Measurements from ENCODE around the gene RASSF5. TPM values are rescaled to one million over a fixed set of nuclear protein-coding genes. Genes with fewer than 3 reads are reported as not detected.

RASSF5 gene
- total RNA-seq, 1 donor from 2014 or later: 1.2 TPM

DNA sequence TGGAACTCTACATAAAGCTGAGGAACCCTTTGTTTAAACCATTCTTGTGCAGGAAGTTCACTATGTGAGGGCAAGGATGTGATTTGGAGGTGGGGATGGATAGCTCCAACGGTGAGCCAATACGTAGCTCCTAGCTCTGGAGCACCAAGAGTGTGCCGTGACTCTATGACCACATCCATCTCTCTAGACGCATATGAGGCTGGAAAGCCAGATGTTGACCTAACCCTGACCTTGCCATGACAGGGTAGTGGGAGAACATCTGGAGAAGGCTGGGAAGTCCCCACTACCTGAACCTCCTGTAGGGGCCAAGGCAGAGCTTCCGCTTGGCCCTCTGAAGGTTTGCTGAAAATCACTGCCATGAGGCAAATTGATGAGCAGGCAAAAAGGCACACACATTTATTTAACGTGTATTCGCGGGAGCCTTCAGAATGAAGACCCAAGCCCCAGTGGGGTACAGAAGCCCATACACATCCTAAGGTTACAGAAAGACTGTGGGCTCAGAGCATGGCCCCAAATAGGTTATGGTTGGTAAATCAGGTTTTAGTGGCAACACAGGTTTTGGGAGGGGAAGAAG is 61.5 kb downstream of the RASSF5 start:
- Mint-ChIP-seq H3K27ac (ENCODE audit: unreplicated experiment) (no peak overlapping the region), H3K4me1 (ENCODE audit: unreplicated experiment) (peaks cover 16% of the 10 kb centered on the region), H3K4me3 (ENCODE audit: unreplicated experiment) (no peak overlapping the region), H3K36me3 (ENCODE audit: low read depth, unreplicated experiment) (no peaks in the 10 kb centered on the region), H3K27me3 (ENCODE audit: unreplicated experiment) (peaks cover 8% of the 10 kb centered on the region), H3K9me3 (ENCODE audit: unreplicated experiment) (no peaks in the 10 kb centered on the region)
- TF ChIP-seq, protein P1, sequence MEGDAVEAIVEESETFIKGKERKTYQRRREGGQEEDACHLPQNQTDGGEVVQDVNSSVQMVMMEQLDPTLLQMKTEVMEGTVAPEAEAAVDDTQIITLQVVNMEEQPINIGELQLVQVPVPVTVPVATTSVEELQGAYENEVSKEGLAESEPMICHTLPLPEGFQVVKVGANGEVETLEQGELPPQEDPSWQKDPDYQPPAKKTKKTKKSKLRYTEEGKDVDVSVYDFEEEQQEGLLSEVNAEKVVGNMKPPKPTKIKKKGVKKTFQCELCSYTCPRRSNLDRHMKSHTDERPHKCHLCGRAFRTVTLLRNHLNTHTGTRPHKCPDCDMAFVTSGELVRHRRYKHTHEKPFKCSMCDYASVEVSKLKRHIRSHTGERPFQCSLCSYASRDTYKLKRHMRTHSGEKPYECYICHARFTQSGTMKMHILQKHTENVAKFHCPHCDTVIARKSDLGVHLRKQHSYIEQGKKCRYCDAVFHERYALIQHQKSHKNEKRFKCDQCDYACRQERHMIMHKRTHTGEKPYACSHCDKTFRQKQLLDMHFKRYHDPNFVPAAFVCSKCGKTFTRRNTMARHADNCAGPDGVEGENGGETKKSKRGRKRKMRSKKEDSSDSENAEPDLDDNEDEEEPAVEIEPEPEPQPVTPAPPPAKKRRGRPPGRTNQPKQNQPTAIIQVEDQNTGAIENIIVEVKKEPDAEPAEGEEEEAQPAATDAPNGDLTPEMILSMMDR (IDR thresholded peaks at IDR 0.05; ENCODE audit: unreplicated experiment): no peak
- DNase-seq (ENCODE audit: low spot score): no peak

DNA sequence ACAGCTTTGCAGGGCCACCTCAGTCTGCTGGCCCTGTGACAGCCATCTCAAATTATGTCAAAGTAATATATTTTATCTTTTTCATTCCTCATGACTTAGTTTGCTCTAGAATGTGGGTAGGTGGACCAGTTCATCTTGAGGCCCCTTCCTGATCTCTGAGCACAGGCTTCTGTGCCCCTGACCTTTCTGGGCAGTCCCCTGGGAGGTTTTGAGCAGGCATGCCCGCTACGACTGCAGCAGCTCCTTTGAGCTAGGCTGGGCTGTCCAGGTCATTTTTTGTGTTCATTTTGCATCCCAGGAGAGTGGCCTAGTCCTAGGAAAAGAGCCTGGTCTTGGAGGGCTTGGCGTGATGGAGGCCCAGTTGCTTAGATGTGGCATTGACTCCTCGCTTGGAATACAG is 62.2 kb downstream of the RASSF5 start:
- no peak overlapping the region for H3K27ac Mint-ChIP-seq (ENCODE audit: unreplicated experiment)
- H3K4me1 Mint-ChIP-seq (ENCODE audit: unreplicated experiment): peaks cover 16% of the 10 kb centered on the region
- no peak for DNase-seq (ENCODE audit: low spot score)
- peaks cover 8% of the 10 kb centered on the region for H3K27me3 Mint-ChIP-seq (ENCODE audit: unreplicated experiment)
- H3K4me3 Mint-ChIP-seq (ENCODE audit: unreplicated experiment): no peak overlapping the region
- TF ChIP-seq, protein P1 (IDR thresholded peaks at IDR 0.05; ENCODE audit: unreplicated experiment): no peak
- no peaks in the 10 kb centered on the region for H3K9me3 Mint-ChIP-seq (ENCODE audit: unreplicated experiment)
- no peaks in the 10 kb centered on the region for H3K36me3 Mint-ChIP-seq (ENCODE audit: low read depth, unreplicated experiment)

DNA sequence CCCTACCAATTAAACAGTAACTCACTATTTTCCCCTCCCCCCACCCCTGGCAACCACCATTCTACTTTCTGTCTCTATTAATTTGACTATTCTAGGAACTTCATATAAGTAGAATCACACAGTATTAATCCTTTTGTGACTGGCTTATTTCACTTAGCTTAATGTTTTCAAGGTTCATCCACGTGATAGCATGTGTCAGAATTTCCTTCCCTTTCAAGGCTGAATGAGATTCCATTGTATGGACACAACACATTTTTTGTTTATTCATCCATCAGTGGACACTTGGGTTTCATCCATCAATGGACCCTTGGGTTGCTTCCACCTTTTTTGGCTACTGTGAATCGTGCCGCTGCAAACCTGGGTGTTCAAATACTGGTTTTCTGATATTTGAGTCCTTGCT is 63.2 kb downstream of the RASSF5 start:
- no peak overlapping the region for H3K4me3 Mint-ChIP-seq (ENCODE audit: unreplicated experiment)
- H3K27me3 Mint-ChIP-seq (ENCODE audit: unreplicated experiment): peaks cover 12% of the 10 kb centered on the region
- peaks cover 19% of the 10 kb centered on the region for H3K4me1 Mint-ChIP-seq (ENCODE audit: unreplicated experiment)
- no peaks in the 10 kb centered on the region for H3K9me3 Mint-ChIP-seq (ENCODE audit: unreplicated experiment)
- no peak for DNase-seq (ENCODE audit: low spot score)
- TF ChIP-seq, protein P1 (IDR thresholded peaks at IDR 0.05; ENCODE audit: unreplicated experiment): no peak
- no peaks in the 10 kb centered on the region for H3K36me3 Mint-ChIP-seq (ENCODE audit: low read depth, unreplicated experiment)
- no peak overlapping the region for H3K27ac Mint-ChIP-seq (ENCODE audit: unreplicated experiment)

DNA sequence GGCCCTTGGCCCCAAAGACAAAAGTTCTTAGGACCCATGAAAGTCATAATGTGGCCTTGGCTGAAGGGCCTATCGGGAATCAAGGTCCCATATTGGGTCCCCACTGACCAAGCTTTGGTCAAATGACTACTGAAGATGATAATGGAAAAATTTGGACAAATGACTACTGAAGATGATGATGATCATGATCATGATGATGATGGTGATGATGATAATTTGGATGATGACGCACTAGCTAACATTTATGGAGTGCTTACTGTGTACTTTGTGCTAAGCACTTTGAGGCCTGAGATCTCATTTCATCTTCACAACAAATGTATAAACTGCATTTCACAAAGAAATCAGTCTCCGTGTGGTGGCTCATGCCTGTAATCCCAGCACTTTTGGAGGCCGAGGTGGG is 65.5 kb downstream of the RASSF5 start:
- TF ChIP-seq, protein P1 (IDR thresholded peaks at IDR 0.05; ENCODE audit: unreplicated experiment): no peak
- no peak overlapping the region for H3K27ac Mint-ChIP-seq (ENCODE audit: unreplicated experiment)
- H3K27me3 Mint-ChIP-seq (ENCODE audit: unreplicated experiment): peaks cover 10% of the 10 kb centered on the region
- no peaks in the 10 kb centered on the region for H3K36me3 Mint-ChIP-seq (ENCODE audit: low read depth, unreplicated experiment)
- DNase-seq (ENCODE audit: low spot score): no peak
- no peaks in the 10 kb centered on the region for H3K9me3 Mint-ChIP-seq (ENCODE audit: unreplicated experiment)
- H3K4me1 Mint-ChIP-seq (ENCODE audit: unreplicated experiment): peaks cover 14% of the 10 kb centered on the region
- H3K4me3 Mint-ChIP-seq (ENCODE audit: unreplicated experiment): no peak overlapping the region

DNA sequence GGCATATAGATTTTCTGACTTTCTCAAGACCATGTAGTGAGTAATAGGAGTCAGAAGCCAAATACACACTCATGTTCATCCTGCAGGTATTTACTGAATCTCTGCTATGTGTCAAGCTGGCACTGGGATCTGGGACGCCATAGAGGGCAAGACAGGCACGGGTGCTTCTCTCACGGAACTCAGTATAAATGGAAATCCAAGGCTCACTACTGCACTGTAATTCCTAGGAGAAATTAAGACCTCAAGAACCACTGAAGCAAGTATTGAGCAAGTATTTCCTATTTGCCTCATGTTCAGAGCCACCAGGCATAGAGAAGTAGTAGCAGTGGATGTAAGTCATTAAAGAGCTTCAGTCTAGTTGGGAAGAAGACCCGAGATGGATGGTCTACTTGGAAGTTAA is 66.0 kb downstream of the RASSF5 start:
- H3K9me3 Mint-ChIP-seq (ENCODE audit: unreplicated experiment): no peaks in the 10 kb centered on the region
- no peak overlapping the region for H3K4me3 Mint-ChIP-seq (ENCODE audit: unreplicated experiment)
- H3K4me1 Mint-ChIP-seq (ENCODE audit: unreplicated experiment): peaks cover 14% of the 10 kb centered on the region
- DNase-seq (ENCODE audit: low spot score): no peak
- no peak overlapping the region for H3K27ac Mint-ChIP-seq (ENCODE audit: unreplicated experiment)
- TF ChIP-seq, protein P1 (IDR thresholded peaks at IDR 0.05; ENCODE audit: unreplicated experiment): no peak
- H3K36me3 Mint-ChIP-seq (ENCODE audit: low read depth, unreplicated experiment): no peaks in the 10 kb centered on the region
- peaks cover 10% of the 10 kb centered on the region for H3K27me3 Mint-ChIP-seq (ENCODE audit: unreplicated experiment)
